GM12801 (cell line): Measurements from ENCODE around the gene SPATA20.

ENCODE experiments used
- TF ChIP-seq, protein P1 (sequence below): IDR thresholded peaks from one replicate; pipeline ENCODE4 v1.5.1; 2011; ENCODE audit warnings: control low read depth; ENCODE audit not compliant: insufficient read length; ENCODE audit errors: extremely low read depth

SPATA20 gene

GRCh38 chr17:50547035-50547735 lies at the start of gene SPATA20:
TSS of gene SPATA20 (plus strand) at chr17:50547174. CDS start at chr17:50547209, 35 bp downstream.
- TF ChIP-seq, protein P1, sequence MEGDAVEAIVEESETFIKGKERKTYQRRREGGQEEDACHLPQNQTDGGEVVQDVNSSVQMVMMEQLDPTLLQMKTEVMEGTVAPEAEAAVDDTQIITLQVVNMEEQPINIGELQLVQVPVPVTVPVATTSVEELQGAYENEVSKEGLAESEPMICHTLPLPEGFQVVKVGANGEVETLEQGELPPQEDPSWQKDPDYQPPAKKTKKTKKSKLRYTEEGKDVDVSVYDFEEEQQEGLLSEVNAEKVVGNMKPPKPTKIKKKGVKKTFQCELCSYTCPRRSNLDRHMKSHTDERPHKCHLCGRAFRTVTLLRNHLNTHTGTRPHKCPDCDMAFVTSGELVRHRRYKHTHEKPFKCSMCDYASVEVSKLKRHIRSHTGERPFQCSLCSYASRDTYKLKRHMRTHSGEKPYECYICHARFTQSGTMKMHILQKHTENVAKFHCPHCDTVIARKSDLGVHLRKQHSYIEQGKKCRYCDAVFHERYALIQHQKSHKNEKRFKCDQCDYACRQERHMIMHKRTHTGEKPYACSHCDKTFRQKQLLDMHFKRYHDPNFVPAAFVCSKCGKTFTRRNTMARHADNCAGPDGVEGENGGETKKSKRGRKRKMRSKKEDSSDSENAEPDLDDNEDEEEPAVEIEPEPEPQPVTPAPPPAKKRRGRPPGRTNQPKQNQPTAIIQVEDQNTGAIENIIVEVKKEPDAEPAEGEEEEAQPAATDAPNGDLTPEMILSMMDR: peak; percentile 83

DNA sequence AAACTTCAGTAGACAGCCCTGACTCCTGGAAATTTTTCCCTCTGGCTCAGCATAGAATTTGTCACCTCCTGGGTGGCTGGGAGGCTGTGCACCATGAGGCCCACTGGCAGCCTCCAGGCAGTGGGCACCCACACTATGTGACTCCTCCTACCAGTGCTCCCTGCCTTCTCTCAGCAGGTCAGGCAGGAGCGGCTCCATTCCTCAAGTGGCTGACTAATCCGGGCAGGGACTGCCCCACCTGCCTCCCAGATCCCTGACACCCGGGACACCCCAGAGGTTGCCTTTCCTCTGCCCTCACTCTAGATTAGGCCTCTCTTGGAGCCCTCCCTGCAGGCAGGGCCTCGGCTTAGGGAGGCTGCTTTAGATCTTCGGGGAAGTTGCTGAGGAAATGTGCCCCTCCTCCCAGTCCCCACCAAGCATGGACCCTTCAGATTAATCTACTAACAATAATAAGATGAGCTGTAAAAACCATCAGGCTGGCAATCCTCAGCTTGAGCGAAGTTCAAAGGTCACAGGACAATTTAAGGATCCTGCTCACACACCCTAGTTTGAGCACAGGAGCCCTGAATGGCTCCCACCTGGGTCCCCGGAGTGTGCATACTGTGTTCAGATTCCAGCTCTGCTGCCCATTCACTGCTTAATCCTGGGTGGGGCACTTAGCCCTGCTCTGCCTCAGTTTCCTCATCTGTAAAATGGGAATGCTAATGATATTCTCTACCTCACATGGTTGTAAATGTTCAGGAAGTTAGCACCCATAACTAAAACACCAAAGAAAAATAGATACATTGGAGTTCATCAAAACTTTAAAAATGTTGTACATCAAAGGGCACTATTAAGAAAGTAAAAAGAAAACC lies 48.7 kb upstream of the SPATA20 start:
- TF ChIP-seq, protein P1: no peak

DNA sequence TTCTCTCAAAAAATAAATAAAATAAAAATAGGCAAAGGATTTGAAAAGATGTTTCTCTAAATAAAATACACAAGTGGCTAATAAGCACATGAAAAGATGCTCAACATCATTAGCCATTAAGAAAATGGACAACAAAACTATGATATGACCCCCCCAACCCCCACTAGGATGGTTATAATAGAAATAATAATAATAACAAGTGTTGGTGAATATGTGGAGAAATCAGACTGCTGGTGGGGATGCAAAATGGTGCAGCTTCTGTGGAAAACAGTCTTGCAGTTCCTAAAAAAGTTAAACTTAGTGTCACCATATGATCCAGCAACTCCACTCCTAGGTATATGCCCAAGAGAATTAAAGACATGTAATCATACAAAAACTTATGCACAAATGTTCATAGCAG lies 47.7 kb upstream of the SPATA20 start:
- TF ChIP-seq, protein P1: no peak

DNA sequence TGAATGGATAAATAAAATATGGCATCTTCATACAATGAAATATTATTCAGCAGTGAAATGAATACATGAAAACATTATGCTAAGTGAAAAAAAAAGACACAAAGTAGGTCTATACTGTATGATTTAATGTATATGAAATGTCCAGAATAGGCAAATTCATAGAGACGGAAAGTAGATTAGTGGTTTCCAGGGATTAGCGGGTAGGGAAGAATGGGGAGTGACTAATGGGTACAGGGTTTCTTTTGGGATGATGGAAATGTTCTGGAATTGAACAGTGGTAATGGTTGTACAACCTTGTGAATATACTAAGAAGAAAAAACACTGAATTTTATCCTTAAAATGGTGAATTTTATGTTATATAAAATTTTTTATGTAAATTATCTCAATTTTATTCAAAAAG lies 47.3 kb upstream of the SPATA20 start:
- TF ChIP-seq, protein P1: no peak

DNA sequence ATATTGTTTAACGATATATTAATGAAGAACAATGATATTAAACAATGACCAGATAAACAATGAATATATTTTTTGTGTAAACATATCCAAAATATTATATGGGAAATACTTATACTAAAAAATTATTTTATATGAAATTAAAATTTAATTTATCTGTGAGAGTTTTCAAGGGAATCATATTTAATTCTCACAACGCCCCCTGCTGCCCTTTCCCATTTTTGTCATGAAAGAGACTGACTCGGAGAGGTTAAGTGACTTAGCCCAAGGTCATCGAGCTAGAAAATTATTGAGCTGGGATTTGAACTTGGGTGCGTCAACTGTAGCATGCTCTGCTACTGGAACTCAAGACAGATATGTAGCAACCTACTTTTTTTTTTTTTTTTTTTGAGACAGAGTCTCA lies 45.9 kb upstream of the SPATA20 start:
- TF ChIP-seq, protein P1: no peak

GRCh38 chr17:50502301-50502990 lies 44.5 kb upstream of the SPATA20 start:
- TF ChIP-seq, protein P1: no peak

- TF ChIP-seq, protein P1: no peak
These were observed 41.3 kb upstream of the SPATA20 start for GRCh38 chr17:50505591-50506130.
